GM08714 (cell line): ENCODE results near the gene FANCE.

ENCODE experiments used
- H3K4me3 ChIP-seq: fragments of 200-500 bp; sonication (Bioruptor generic); 2 replicates; pipeline ENCODE4 v1.5.1; 2014; ENCODE audit warnings: mild to moderate bottlenecking, low read length, inconsistent platforms
- ZNF274 ChIP-seq: IDR thresholded peaks from 2 replicates; pipeline ENCODE4 v1.6.1; 2012; ENCODE audit warnings: mild to moderate bottlenecking, low read depth, low read length

FANCE gene

GRCh38 chr6:35491558-35492257 lies 39.6 kb downstream of the FANCE start:
- H3K4me3 ChIP-seq: no peak overlapping the region
- no peak for TF ChIP-seq ZNF274

GRCh38 chr6:35492258-35492973 lies 40.3 kb downstream of the FANCE start:
- H3K4me3 ChIP-seq: no peak overlapping the region
- TF ChIP-seq ZNF274: no peak

- no peak for TF ChIP-seq ZNF274
- no peak overlapping the region for H3K4me3 ChIP-seq
Observed at GRCh38 chr6:35492974-35493284, 40.8 kb downstream of the FANCE start.

GRCh38 chr6:35493307-35493983 lies 41.3 kb downstream of the FANCE start:
- no peak for TF ChIP-seq ZNF274
- H3K4me3 ChIP-seq: no peak overlapping the region

- no peak overlapping the region for H3K4me3 ChIP-seq
- no peak for TF ChIP-seq ZNF274
Observed at GRCh38 chr6:35494161-35494563, 42.0 kb downstream of the FANCE start.

- TF ChIP-seq ZNF274: no peak
- H3K4me3 ChIP-seq: no peak overlapping the region
Observed at GRCh38 chr6:35495258-35496035, 43.3 kb downstream of the FANCE start.

GRCh38 chr6:35496036-35496840 lies 44.1 kb downstream of the FANCE start:
- H3K4me3 ChIP-seq: peak overlapping the region; percentile 37
- TF ChIP-seq ZNF274: no peak

- peak within 1 kb of the TSS; percentile 79 for H3K4me3 ChIP-seq
- TF ChIP-seq ZNF274: no peak
Observed at GRCh38 chr6:35496841-35497570, 44.9 kb downstream of the FANCE start, which contains the start of gene TEAD3. TEAD3 (minus strand) TSS chr6:35497079.

GRCh38 chr6:35497571-35498421 lies 45.7 kb downstream of the FANCE start:
- no peak for TF ChIP-seq ZNF274
- peak overlapping the region; percentile 79 for H3K4me3 ChIP-seq

GRCh38 chr6:35498422-35499067 lies 46.4 kb downstream of the FANCE start:
- no peak overlapping the region for H3K4me3 ChIP-seq
- no peak for TF ChIP-seq ZNF274

GRCh38 chr6:35499372-35499771 lies 47.2 kb downstream of the FANCE start:
- TF ChIP-seq ZNF274: no peak
- no peak overlapping the region for H3K4me3 ChIP-seq

GRCh38 chr6:35500782-35501181 lies 48.6 kb downstream of the FANCE start:
- no peak overlapping the region for H3K4me3 ChIP-seq
- TF ChIP-seq ZNF274: no peak
